ENCODE data around the gene SUGCT. TPM values are rescaled to one million over a fixed set of nuclear protein-coding genes. Genes with fewer than 3 reads are reported as not detected.

The SUGCT gene
- total and polyA plus RNA-seq, 2 of the 13 experiments (the other 11 are each of a cell fraction or from before 2014, with no cell fraction given) = 10.1 to 22.2 TPM

DNA sequence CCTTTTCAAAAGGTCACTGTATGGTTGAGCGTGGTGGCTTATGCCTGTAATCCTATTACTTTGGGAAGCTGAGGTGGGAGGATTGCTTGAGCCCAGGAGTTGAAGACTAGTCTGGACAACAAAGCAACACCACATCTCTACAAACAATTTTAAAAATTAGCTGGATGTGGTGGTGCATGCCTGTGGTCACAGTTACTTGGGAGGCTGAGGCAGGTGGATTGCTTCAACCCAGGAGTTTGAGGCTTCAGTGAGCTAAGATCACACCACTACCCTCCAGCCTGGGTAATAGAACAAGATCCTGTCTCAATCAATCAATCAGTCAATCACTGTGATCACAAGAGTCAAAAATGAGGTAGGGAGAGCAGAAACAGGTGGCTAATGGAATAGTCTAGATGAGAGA, 97.0 kb downstream of the SUGCT start:
- BruUV-seq (replicated peaks) = no TSS peak
- TF ChIP-seq FOXP1 (IDR thresholded peaks at IDR 0.05) (no peak), FOXP1 (CRISPR knock-in tag; IDR thresholded peaks at IDR 0.05) (no peak), PAX8 (CRISPR knock-in tag; IDR thresholded peaks at IDR 0.05; ENCODE audit: borderline replicate concordance) (no peak), SRSF4 (IDR thresholded peaks at IDR 0.05; ENCODE audit: low read depth, low read length, poor library complexity, severe bottlenecking) (no peak), NPAS2 (CRISPR knock-in tag; IDR thresholded peaks at IDR 0.05; ENCODE audit: borderline replicate concordance) (no peak), ZNF343 (CRISPR knock-in tag; IDR thresholded peaks at IDR 0.05) (no peak), GPN1 (CRISPR knock-in tag; IDR thresholded peaks at IDR 0.05; ENCODE audit: borderline replicate concordance) (no peak), SAFB2 (CRISPR knock-in tag; IDR thresholded peaks at IDR 0.05; ENCODE audit: borderline replicate concordance, low read depth) (no peak), ATF7-NPFF (CRISPR knock-in tag; IDR thresholded peaks at IDR 0.05; ENCODE audit: low read depth) (no peak)
- TF ChIP-seq, protein P1, sequence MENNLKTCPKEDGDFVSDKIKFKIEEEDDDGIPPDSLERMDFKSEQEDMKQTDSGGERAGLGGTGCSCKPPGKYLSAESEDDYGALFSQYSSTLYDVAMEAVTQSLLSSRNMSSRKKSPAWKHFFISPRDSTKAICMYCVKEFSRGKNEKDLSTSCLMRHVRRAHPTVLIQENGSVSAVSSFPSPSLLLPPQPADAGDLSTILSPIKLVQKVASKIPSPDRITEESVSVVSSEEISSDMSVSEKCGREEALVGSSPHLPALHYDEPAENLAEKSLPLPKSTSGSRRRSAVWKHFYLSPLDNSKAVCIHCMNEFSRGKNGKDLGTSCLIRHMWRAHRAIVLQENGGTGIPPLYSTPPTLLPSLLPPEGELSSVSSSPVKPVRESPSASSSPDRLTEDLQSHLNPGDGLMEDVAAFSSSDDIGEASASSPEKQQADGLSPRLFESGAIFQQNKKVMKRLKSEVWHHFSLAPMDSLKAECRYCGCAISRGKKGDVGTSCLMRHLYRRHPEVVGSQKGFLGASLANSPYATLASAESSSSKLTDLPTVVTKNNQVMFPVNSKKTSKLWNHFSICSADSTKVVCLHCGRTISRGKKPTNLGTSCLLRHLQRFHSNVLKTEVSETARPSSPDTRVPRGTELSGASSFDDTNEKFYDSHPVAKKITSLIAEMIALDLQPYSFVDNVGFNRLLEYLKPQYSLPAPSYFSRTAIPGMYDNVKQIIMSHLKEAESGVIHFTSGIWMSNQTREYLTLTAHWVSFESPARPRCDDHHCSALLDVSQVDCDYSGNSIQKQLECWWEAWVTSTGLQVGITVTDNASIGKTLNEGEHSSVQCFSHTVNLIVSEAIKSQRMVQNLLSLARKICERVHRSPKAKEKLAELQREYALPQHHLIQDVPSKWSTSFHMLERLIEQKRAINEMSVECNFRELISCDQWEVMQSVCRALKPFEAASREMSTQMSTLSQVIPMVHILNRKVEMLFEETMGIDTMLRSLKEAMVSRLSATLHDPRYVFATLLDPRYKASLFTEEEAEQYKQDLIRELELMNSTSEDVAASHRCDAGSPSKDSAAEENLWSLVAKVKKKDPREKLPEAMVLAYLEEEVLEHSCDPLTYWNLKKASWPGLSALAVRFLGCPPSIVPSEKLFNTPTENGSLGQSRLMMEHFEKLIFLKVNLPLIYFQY (CRISPR knock-in tag; IDR thresholded peaks at IDR 0.05; ENCODE audit: borderline replicate concordance) = no peak
- TF ChIP-seq, protein P2, sequence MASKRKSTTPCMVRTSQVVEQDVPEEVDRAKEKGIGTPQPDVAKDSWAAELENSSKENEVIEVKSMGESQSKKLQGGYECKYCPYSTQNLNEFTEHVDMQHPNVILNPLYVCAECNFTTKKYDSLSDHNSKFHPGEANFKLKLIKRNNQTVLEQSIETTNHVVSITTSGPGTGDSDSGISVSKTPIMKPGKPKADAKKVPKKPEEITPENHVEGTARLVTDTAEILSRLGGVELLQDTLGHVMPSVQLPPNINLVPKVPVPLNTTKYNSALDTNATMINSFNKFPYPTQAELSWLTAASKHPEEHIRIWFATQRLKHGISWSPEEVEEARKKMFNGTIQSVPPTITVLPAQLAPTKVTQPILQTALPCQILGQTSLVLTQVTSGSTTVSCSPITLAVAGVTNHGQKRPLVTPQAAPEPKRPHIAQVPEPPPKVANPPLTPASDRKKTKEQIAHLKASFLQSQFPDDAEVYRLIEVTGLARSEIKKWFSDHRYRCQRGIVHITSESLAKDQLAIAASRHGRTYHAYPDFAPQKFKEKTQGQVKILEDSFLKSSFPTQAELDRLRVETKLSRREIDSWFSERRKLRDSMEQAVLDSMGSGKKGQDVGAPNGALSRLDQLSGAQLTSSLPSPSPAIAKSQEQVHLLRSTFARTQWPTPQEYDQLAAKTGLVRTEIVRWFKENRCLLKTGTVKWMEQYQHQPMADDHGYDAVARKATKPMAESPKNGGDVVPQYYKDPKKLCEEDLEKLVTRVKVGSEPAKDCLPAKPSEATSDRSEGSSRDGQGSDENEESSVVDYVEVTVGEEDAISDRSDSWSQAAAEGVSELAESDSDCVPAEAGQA (IDR thresholded peaks at IDR 0.05; ENCODE audit: low read depth) = no peak
- TF ChIP-seq, protein P2 (CRISPR knock-in tag; IDR thresholded peaks at IDR 0.05; ENCODE audit: borderline replicate concordance) = no peak
- TF ChIP-seq, protein P3, sequence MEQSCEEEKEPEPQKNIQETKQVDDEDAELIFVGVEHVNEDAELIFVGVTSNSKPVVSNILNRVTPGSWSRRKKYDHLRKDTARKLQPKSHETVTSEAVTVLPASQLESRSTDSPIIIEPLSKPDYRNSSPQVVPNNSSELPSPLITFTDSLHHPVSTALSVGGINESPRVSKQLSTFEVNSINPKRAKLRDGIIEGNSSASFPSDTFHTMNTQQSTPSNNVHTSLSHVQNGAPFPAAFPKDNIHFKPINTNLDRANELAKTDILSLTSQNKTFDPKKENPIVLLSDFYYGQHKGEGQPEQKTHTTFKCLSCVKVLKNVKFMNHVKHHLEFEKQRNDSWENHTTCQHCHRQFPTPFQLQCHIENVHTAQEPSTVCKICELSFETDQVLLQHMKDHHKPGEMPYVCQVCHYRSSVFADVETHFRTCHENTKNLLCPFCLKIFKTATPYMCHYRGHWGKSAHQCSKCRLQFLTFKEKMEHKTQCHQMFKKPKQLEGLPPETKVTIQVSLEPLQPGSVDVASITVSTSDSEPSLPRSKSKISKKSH (CRISPR knock-in tag; IDR thresholded peaks at IDR 0.05; ENCODE audit: borderline replicate concordance) = no peak
- no peaks in the 10 kb centered on the region for H3K36me3 ChIP-seq (replicated peaks in 1 of 2; ENCODE audit: control insufficient read depth in 1 of 2, insufficient read depth in 2 of 2, low read length in 2 of 2)
- intact Hi-C loops (cut with micrococcal nuclease; ENCODE audit: unreplicated experiment) (loop anchor here (1.0 to 2.0 kb wide), 2 partner anchors 373 to 1465 kb away; no protein-coding TSS in a partner anchor), in situ Hi-C loops (cut with HindIII; ENCODE audit: extremely low pct_ligation_motif_present, low pct_unique_long_range_greater_than_20kb) (loop anchor here (25.0 kb wide), 1 partner anchor 1481 kb away; the partner anchor contains the start of gene INHBA)
- no peaks in the 10 kb centered on the region for H3K27me3 ChIP-seq (ENCODE audit: control insufficient read depth in 1 of 2, insufficient read depth in 2 of 2, low read length in 2 of 2)
- no peak overlapping the region for H3K4me2 ChIP-seq (ENCODE audit: low read depth, low read length)
- FAIRE-seq = no peak
- no peak for ATAC-seq
- H2AFZ ChIP-seq (ENCODE audit: low read length) = no peak overlapping the region
- no peak overlapping the region for H3K9ac ChIP-seq (ENCODE audit: insufficient read depth, low read depth, low read length)
- H3K9me3 ChIP-seq (ENCODE audit: low read length) = no peaks in the 10 kb centered on the region
- H4K20me1 ChIP-seq (ENCODE audit: insufficient read depth, low read length) = no peaks in the 10 kb centered on the region
- H3K4me1 ChIP-seq (ENCODE audit: insufficient read depth, low read length) = no peaks in the 10 kb centered on the region; the same call in 1 of the 2 replicates
- H3K27ac ChIP-seq (ENCODE audit: extremely low read length, insufficient read depth, low read length) = no peak overlapping the region
- H3K79me2 ChIP-seq (ENCODE audit: insufficient read depth, low read length) = no peaks in the 10 kb centered on the region
- ChIA-PET POLR2A (no interaction called here), CTCF (ENCODE audit: low intra/inter-chr PET ratio, low total read pairs) (no interaction called here)
- DNase-seq (ENCODE audit: low spot score) = no peak
- WGBS (ENCODE audit: low lambda C conversion rate) = 86% methylated on average over 1 of the region's 1 CpG
- no peak overlapping the region for H3K4me3 ChIP-seq (replicated peaks in 1 of 3; ENCODE audit: insufficient read depth in 1 of 3, low read depth in 2 of 3, low read length in 3 of 3)
